ENCODE results near the gene GGCX.
"Not testable (repeated sequence)": the region's sequence is repeated elsewhere in the genome, so short reads cannot be mapped to it uniquely, and the experiment has no call there.

The GGCX gene

DNA sequence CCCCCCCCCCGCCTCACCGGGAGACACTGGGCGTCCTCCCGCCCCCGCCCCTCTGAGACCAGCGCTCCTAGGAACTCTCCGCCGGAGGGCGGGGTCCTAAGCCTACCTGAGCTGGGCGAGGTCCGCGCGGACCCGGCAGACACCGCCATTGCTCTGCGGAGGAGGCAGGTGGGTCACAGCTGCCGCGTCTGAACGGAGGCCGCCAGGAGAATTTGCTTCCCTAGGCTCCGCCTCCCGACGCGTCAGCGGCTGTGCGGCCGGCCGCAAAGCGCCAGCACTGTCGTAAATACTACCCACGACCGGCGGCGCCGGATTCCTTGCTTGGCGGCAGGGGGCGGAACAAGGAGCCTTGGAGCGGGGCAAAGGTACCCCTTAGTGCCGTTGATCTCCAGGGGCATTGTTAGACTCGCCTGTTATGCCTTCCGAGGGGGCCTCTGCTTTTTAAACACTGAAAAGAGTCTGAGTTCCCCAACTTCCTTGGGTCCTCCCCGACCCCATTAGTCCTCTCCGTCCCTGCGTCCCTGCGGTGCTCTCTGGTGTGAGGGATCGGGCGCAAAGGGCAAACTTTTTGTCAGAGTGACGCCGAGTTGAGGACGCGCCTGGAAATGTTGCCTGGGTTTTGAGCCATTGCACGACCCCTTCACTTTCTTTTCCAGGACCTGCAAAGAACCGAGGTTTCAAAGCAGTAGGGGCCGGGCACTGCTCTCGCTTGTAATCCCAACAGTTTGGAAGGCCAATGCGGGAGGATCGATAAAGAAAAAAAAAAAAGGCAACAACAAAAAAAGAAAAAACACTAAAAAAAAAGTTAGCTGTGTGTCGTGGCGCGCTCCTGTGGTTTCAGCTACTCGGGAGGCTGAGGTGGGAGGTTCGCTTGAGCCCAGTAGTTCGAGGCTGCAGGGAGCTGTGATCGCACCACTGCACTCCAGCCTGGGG is at the start of gene GGCX:
Gene GGCX, minus strand, starts transcription at position 214 of the 933 bp plus-strand sequence. Its CDS starts 65 bp downstream, at position 149.
- DNase-seq, result peak; percentile 79 to 94

DNA sequence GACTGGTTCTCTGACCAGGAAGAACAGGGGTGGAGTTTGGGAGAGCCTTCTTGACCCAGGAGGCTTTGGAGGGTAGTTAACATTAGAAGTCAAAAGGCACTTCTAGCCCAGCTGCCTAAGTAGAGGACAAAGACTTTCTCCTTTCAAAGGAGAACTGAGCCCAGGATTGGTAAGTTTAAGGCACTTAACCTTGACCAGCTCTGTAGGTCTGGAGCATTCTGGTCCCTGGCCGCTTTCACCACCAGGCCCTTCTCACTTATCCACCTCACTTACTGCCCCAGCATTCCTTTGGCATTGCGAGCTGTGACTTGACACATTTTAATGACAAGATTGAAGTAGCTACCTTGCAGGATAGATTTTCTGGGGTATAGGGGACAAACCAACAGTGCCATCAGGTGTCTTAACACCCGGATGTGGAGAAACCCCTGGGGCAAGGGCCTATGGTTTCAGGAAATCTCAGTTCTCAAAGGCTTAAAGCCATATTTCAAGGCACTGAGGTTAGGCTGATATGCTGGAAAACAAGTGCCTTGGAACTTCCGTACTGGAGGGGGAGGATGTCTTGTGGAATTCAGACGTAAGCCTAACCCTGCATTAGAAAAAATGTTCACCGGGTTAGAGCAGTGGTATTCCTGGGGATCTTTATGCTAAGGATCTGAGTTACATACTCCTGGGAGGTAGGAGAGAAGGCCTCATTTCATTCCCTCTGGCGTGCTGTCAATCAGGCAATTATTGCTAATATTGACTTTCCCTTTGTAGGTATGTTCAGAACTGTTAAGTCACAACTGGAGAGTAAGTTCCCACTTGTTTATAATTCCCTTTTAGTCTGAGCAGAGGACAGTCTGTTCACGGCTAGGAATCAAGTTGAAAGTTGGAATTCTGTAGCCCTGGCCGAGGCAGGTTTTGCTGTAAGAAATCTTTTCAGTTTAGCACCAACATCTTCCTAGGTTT is 46.2 kb upstream of the GGCX start:
- no peak for DNase-seq

DNA sequence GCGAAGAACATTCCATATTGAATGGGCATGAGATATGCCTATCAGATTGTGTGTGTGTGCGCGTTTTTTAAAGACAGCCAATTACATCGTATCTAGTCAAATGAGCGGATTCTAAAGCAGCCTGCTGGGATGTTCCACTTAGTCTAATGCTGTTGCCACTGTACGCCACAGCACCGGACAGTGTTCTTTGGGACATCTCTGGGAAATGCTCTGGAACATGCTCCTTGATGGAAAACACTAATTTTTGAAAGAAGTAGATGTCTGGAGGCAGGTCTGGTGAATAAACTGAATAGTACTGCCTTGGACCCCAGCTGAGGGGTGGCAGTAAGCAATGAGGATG is 44.8 kb upstream of the GGCX start:
- DNase-seq, result no peak

DNA sequence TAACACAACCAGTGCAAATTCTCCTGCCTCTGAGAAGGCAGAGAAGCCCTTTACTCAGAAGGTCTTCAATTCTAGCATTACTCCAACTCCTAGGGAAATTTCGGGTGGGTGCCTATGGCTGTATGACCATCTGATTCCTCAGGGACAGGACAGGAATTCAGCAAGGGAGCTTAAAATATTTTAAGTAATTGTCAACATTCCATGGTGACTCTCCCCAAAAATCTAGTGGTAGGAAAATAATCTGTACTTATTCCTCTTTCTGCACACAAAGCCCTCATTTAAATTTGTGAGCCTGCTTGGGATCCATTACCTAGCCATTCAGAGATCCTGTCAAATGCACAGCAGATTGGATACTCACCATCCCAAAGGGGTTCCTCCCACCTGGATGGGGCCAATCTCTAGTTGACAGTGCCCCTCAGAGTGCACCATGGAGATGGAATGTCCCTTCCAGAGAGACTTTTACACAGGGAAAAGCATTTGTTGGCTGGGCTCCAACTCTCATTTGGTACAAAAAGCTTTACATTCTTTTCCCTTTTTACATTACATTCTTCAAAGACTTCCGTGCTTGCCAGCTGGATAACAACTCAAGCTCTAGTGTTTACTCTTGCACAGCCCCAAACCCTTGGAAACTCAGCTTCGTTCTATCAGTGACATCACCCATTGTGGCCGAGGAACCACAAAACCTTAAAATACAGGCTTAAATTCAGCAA is 44.3 kb upstream of the GGCX start:
- no peak for DNase-seq

DNA sequence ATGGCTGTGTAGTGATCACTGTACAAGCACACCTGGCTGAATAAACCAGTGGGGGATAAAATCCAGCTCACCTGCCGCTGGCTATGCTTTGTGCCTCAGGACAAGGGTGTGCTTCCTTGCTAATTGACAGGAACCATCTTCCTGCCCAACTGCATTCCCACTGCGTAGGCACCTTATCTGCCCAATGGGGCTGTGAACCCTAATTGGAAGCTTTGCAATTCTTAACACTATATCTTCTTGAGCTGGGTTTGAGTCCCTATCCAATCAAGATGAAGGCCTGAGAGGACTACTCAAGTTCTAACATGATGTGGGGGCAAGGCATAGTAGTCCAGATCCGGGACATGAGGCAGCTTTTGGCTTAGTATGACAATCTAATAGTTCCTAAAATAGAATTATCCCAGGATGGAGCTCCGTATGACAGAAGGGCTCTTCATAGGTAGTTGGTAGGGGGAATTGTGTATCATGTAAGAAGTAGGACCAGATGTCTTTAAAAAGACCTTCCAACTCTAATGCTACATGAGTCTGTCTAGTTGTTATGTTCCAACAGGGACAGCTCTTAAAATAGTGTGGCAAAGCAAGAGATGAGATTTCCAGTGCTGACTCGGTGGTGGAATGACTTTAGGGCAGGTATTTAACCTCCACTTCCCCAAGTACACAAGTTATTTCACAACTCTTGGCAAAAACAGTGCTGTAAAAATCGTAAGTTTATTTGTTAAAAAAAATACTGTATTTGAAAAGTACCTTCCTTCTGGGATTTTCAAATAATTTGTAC is 43.5 kb upstream of the GGCX start:
- DNase-seq, result no peak

DNA sequence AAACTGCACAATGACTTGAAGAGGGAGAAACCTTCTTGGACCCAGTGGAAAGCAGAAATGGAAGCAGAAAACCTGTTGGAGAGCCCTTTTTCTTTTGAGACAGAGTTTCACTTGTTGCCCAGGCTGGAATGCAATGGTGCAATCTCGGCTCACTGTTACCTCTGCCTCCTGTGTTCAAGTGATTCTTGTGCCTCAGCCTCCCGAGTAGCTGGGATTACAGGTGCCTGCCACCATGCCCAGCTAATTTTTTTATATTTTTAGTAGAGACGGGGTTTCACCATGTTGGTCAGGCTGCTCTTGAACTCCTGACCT is 42.8 kb upstream of the GGCX start:
- DNase-seq, result not testable (repeated sequence)

DNA sequence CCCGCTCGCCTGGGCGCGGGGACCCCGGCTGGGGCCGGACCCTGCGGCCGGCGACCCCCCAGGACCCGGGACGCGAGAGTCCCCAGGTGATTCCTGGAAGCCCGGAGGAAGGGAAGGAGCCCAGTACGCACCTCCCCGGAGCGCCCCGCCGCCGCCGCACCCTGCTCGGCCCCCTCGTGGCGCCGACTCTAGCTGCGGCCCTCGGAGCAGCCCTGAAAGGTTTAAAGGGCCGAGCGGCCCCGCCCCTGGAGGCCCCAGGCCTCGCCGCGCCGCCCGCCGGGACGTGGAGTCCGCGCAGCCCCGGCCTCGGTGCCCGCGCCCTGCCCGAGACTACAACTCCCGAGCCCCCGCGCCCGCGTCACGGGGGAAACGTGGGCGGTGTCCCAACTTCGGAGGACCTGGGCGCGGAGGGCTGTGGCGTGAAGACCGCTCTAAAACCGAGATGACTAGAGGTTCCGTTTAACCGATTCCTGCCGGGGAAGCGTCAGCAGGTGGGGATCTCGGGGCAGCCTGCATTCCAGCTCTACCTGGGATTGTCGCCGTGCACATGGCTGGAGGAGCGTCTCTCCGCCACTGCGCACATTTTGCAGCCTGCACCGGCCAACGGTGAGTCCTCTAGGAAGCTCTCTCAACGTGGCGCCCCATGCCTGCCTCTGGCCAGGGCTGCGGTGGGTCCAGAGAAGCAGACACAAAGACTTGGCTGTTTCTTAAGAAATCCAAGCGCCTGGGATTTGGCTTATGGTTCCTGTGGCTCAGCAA is 41.4 kb upstream of the GGCX start, which contains the start of gene TMEM150A:
Gene TMEM150A, minus strand, starts transcription at position 223 of the 759 bp plus-strand sequence. CDS start 750 bp downstream, outside the sequence.
- peak; percentile 60 to 62 for DNase-seq

DNA sequence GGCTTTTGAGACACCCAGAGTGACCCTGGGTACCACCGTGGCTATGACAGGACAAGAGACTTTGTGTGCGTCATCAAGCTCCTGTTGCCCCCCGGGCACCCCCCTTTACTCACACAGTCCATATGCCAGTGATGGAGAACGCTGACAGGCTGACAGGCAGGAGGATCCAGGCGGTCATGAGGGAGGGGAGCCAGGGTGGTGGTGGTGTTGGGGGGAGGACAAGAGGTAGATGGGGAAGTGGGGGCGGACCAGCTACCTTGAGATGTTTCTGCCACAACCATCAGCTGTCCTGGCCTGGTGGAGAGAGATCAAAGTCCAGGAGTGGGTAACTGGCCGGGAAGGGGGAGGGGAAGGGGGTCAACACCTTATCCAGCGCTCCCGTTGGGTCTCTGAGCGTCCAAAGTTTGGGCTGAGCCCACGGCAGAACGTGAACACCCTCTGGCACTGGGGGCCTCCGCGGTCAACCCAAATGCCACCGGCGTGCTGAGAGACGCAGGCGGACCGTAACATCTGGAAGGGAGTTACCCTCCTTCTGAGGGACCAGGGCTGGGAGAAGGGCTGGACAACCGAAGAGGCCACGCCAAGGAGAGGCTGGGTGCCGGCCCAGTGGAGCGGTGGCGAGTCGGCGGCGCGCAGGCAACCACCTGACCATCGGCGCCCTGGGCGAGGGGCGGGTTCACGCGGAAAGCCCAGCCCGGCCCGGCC is 40.6 kb upstream of the GGCX start:
- no peak for DNase-seq

DNA sequence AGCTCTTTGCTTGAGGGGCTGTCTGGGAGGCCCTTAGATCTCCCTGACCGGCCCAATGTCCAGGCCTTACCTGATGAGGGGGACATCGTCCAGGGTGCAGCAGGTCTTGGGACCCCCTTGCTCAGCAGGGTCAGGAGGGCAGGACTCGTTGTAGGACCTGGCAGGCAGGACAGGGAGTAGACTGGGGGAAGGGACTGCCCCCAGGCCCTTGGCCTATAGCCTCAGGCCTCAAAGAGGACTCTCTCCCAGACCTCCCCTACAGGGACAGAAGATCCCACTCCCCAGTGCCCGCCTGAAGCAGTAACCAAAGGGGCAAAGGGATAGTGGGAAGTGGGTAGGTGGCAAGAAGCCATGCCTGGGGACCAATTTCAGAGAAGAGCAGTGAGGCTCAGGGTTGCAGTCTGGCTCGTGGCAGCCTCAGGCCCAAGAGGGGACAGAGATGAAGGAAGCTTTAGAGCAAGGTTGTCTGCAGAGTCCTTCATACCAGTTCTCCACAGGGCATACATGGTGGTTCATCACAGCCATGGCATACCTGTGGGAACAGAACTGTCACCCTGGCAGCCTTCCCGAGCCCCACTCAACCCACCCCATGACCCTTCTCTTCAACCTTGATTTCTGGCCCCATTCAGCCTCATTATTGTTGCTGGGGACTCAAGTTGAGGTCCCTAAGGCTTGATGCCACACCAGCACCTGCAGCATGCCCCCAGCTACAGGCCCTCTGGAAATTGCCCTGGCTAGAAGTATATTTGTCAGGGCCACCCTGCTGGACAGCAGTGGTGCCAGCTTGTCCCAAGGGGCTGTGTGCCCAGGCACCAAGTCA is 39.9 kb upstream of the GGCX start:
- DNase-seq, result no peak

DNA sequence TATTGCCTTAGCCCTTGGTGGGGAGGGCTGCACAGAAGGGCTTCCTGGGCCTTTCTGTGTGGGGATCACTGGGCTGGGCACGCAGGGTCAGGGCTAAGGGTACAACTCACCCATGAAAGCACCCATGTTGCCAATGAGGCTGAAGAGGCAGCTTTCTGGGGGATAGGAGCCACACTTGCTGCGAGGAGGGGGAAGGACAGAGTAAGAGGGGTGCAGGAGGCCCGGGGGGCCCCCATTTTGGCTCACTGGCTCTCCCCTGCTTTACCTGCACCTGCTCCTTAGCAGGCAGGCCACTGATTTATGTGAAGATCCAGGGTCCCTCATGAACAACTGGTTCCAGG is 38.9 kb upstream of the GGCX start:
- no peak for DNase-seq

DNA sequence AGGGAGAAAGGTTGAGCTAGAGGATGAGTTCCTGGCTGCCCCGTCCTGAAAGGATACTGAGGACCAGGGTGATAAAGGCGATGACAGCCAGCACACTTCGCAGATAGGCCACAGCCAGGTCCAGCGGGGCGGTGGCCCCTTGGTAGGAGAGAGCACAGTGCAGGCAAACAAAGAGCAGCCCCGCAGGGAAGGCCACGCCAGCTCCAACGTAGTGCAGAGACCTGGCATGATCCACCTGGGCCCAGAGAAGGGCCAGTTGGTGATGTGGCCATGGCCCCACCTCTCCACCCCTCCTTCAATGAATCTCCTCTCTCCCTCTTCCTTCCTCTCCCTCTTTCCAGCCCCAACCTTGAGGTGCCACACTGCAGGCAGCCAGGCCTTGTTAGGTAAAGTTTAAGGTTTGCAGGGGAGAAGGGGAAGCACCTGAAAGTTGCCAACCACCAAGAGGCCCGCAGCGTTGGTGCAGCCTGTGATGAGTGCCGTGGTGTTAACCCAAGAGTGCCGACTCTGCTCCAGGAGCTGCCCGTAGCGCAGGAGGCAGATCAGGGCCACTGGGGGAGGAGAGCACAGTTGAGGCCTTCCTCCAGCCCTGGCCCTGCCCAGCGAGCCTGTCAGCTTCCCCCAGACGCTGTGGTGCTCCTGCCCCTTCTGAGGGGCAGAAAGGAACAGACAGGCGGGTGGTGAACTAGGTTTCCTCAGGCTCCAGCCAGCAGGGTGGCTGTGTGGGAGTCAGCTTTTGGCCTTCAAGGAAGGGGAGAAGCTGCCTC is 38.4 kb upstream of the GGCX start:
- no peak for DNase-seq

DNA sequence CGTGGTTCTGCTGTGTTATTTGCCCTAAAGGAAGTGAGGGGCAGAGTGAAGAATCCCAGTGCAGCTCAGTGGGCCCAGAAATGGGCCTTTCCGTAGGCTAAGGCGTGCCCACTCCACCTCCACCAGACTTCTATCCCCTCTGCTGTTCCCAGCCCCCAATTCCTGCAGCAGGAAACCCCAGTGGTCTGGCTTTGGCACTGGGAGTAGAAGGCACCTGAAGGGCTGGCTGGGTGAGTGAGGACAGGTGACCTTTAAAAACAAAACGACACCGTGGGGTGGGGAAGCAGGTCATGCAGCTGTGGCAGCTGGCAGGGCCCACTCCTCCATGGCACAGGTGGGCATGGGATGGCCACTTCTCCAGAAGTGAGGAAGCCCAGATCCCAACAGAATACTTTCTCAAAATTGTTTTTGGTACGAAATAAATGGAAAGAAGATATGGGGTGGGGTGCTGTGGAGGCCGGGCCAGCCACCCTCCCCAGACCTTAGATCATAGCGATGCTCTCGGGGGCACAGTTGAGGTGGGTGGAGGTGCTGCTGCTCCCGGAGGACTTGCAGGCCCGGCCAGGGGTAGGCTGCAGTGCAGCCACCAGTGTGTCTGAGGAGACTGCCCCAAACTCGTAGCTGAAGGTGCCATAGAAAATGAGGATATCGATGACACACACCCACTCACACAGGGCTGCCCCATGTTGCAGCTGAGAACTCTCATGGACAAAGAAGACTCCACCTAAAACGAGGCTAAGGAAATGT is 37.5 kb upstream of the GGCX start:
- no peak for DNase-seq

DNA sequence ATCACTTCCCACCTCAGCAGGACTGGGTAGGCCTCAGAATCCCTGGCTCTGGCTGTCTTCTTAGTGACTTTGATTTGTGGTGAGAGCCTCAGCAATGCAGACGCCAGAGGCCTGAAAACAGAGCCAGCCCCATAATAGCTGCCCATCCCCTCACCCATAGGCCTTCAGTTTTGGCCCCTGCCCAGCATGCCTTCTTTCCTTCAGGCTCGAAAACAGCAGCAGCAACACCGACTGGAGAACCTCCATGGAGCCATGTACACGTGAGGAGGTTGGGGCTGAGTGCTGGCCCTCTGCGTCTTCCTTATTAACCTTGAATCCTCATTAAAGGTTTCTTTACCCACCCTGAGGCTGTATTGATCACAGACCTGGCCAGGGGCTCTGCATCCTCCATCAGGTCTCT is 35.9 kb upstream of the GGCX start:
- DNase-seq, result no peak

DNA sequence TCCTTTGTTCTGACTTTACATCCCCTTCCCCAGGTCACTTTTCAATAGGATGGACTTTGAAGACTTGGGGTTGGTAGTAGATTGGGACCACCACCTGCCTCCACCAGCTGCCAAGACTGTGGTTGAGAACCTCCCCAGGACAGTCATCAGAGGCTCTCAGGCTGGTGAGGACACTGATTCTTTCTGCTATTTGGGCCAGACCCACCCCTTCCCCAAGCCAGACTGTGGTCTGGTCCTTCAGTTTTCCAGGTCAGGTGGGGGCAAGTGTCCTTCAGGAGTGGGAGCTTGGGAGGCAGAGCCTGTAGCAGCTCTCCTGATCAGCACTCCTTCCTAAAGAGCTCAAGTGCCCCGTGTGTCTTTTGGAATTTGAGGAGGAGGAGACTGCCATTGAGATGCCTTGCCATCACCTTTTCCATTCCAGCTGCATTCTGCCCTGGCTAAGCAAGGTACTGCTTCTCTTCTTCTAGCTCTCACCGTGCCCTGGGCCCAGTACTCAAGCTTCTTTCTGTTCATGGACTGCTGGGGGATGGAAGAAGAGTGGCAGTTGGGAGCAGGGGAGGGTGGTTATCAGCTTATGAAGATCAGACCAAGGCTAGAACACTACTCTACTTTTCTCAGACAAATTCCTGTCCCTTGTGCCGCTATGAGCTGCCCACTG is 35.3 kb upstream of the GGCX start:
- no peak for DNase-seq

DNA sequence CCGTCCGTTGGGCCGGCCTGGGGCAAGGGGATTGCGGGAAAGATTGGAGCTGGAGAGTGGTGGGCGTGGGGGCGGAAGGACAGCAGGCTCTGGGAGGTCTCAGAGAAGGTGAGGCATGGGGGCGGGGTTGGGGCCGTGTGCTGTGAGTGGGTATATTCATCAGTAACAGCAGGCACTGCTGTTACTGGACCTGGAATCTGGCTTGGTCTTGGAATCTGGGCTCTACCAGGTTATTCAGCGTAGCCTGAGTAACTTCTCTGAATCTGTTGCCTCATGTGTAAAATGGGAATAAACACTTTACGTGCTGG is 34.7 kb upstream of the GGCX start:
- DNase-seq, result no peak

DNA sequence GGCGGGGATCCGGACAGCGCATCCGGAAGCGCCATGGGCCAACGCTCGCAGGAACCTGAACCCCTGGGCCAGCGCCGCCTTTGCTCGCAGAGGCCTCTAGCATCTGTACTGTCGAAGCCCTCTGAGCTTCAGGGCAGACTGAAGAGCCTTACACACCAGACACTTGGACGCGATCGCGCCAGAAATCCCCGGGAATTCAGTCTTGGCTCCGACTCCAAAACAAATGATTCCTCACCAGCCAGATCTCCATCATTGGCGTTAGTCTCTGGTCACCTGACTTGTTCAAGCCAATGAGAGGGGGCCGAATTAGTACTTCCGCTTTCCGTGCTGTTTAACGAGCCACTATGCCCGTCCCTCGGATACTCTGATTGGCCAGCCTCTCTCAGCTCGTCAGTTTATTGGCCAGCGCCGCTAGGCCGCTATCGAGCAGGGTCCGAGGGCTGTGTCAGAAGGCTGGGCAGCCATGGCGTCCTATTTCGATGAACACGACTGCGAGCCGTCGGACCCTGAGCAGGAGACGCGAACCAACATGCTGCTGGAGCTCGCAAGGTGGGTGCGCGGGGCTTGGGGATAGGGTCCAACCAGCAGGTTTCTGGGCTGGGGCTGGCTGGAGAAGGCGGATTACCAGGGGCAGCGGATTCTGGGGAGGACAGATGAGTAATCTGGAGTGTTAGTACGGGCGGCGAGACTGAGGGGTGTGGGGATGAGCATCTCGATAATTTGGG is 34.2 kb upstream of the GGCX start, which contains the start of gene RNF181:
Gene RNF181, plus strand, starts transcription at position 445 of the 725 bp plus-strand sequence. Its CDS starts 19 bp downstream, at position 464.
- DNase-seq, result peak; percentile 74 to 98

DNA sequence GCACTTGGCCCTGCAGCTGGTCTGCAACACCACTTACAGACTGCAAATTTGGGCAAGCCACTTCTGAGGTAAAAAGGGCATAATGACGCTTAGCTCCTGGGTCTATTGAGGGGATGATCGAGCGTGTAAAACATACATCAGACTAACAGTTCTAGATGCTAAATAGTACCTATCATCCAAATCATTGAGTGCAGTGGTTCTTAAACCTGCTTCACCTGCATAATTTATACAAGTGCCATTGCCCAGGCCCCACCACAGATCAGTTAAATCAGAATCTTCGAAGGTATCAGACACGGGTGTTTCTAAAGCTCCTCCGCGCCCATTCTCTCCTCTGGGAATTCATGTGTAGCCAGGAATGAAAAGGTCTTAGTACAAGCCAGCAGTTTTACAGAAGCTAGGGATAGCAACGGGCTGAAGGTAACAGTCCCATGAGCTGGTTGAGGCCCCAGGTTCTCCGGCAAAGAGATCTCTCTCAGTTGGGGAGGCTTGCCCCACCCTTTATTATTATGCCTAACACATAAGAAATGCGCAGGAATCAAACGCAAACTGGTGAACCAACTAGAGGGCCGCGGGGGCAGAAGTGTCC is 33.5 kb upstream of the GGCX start:
- no peak for DNase-seq
